ENCODE results near the gene KRT35. TPM values are rescaled to one million over a fixed set of nuclear protein-coding genes. Genes with fewer than 3 reads are reported as not detected.

The KRT35 gene
- total RNA-seq, 4 donors from 2014 or later = not detected

- DNase-seq = peak; percentile 34 to 52
- 9 to 14% methylated on average over 37 to 39 of the region's 62 CpGs for WGBS, 2 donors
- H3K4me3 ChIP-seq (replicated peaks in 1 of 3) = peak overlapping the region; percentile 23 to 44 (median 40)
- H3K9me3 ChIP-seq = no peaks in the 10 kb centered on the region
- peaks cover 12 to 14% of the 10 kb centered on the region in 2 donors for H3K4me1 ChIP-seq
- intact Hi-C loops (cut with DNase I) = no loop called here
- peak overlapping the region in 1 of 3 donors; percentile 11 for H3K27ac ChIP-seq
- TF ChIP-seq CTCF (IDR thresholded peaks at IDR 0.05) (no peak), POLR2A (IDR thresholded peaks at IDR 0.05) (no peak)
- H3K36me3 ChIP-seq = no peaks in the 10 kb centered on the region
- peaks cover 11% of the 10 kb centered on the region for H3K27me3 ChIP-seq
Measured at GRCh38 chr17:41527063-41528023, 46.4 kb upstream of the KRT35 start.

- Histone ChIP-seq H3K9me3 (no peaks in the 10 kb centered on the region), H3K4me1 (peaks cover 12 to 14% of the 10 kb centered on the region in 2 donors), H3K36me3 (no peaks in the 10 kb centered on the region), H3K27me3 (peaks cover 11% of the 10 kb centered on the region), H3K4me3 (replicated peaks in 1 of 3) (no peak overlapping the region), H3K27ac (no peak overlapping the region)
- intact Hi-C loops (cut with DNase I) = no loop called here
- no peak for TF ChIP-seq CTCF (IDR thresholded peaks at IDR 0.05)
- DNase-seq = no peak
- WGBS, 2 donors = 86 to 92% methylated on average over 11 of the region's 11 CpGs
Measured at GRCh38 chr17:41524261-41524660, 43.3 kb upstream of the KRT35 start.

DNA sequence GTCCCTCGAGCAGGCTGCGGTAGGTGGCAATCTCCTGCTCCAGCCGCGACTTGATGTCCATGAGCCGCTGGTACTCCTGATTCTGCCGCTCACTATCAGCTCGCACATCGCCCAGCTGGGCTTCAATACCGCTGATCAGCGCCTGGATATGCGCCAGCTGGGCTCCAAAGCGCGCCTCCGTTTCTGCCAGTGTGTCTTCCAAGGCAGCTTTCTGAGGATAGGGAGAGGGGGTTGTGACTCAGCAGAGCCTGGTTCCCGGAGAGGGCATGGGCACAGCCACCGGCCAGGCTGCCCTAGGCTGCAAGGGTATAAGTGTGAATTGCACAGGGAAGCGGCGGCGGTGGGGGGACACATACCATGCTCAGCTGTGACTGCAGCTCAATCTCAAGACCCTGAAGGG lies 42.8 kb upstream of the KRT35 start:
- intact Hi-C loops (cut with DNase I) = no loop called here
- WGBS, 2 donors = 87 to 89% methylated on average over 11 to 19 of the region's 19 CpGs
- H3K4me3 ChIP-seq (replicated peaks in 1 of 3) = no peak overlapping the region
- no peak for TF ChIP-seq POLR2A (IDR thresholded peaks at IDR 0.05)
- no peak for TF ChIP-seq CTCF (IDR thresholded peaks at IDR 0.05)
- peaks cover 12 to 14% of the 10 kb centered on the region in 2 donors for H3K4me1 ChIP-seq
- H3K36me3 ChIP-seq = no peaks in the 10 kb centered on the region
- no peaks in the 10 kb centered on the region for H3K9me3 ChIP-seq
- no peak for DNase-seq
- H3K27me3 ChIP-seq = peaks cover 11% of the 10 kb centered on the region
- no peak overlapping the region for H3K27ac ChIP-seq

DNA sequence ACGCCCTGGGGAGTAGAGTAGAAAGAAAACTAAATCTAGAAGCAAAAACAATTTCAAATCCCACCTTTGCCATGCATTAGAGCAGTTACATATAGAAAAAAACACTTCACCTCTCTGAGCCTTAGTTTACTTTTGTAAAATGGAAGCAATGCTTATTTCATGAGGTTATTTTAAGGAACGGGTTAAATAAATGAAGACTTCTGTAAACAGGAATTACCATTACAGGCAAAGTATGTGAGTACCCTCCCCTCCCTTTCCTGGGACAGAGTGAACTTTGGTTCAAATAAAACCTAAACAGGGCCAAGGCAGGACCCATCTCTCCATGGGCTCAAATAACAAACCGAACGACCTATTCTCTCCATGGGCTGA lies 42.3 kb upstream of the KRT35 start:
- no peak for TF ChIP-seq CTCF (IDR thresholded peaks at IDR 0.05)
- TF ChIP-seq POLR2A (IDR thresholded peaks at IDR 0.05) = no peak
- no peak for DNase-seq
- Histone ChIP-seq H3K9me3 (no peaks in the 10 kb centered on the region), H3K27me3 (peaks cover 11% of the 10 kb centered on the region), H3K4me1 (peaks cover 8 to 12% of the 10 kb centered on the region in 2 donors), H3K36me3 (no peaks in the 10 kb centered on the region), H3K4me3 (replicated peaks in 1 of 3) (no peak overlapping the region), H3K27ac (no peak overlapping the region)
- WGBS, 2 donors = 77 to 88% methylated on average over 4 of the region's 4 CpGs
- intact Hi-C loops (cut with DNase I) = no loop called here
